ENCODE results near the gene CDH15.

DNA sequence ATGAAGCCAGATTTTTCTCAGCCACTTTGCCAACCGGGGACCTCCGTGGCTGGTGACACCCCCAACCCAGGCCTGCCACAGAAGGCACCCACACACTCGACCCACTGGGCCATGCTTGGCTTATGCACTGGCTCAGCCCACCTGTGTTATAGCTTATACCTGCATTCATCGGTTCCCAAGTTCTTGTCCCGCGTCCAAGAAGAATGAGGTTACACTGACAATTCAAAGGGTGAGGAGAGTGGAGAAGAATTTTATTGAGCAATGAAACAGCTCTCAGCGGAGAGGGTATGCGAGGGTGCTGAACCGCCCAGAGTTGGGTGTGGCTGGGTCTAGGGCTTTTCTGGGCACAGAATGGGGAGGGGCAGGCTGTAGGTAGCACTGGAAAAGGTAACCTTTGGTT is 22.2 kb upstream of the CDH15 start:
- TF ChIP-seq, protein P1, sequence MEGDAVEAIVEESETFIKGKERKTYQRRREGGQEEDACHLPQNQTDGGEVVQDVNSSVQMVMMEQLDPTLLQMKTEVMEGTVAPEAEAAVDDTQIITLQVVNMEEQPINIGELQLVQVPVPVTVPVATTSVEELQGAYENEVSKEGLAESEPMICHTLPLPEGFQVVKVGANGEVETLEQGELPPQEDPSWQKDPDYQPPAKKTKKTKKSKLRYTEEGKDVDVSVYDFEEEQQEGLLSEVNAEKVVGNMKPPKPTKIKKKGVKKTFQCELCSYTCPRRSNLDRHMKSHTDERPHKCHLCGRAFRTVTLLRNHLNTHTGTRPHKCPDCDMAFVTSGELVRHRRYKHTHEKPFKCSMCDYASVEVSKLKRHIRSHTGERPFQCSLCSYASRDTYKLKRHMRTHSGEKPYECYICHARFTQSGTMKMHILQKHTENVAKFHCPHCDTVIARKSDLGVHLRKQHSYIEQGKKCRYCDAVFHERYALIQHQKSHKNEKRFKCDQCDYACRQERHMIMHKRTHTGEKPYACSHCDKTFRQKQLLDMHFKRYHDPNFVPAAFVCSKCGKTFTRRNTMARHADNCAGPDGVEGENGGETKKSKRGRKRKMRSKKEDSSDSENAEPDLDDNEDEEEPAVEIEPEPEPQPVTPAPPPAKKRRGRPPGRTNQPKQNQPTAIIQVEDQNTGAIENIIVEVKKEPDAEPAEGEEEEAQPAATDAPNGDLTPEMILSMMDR (IDR thresholded peaks at IDR 0.05) = no peak
- TF ChIP-seq EZH2 (IDR thresholded peaks at IDR 0.05; ENCODE audit: borderline replicate concordance, insufficient read depth, low read depth, low read length, poor library complexity, severe bottlenecking) = no peak
